Measurements from ENCODE around the gene MFSD2B.
"Not testable (repeated sequence)": the region's sequence is repeated elsewhere in the genome, so short reads cannot be mapped to it uniquely, and the experiment has no call there.

MFSD2B gene

DNA sequence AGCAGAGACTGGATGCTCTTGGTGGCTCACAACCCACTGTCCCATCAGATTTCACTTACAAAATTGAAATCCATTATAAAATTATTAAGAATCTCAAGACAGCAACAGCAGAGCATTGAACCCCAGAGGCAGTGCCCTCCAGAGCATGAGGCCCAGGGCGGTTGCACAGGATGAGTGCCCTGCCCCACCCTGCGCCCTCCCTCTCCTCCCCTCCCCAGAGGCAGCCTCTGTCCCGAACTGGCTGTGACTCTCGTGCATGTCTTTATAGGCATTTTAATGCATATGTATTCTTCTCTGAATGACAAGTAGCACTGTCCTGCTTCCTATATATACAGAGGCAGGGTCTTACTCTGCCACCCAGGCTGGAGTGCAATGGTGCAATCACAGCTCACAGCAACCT is 10.4 kb downstream of the MFSD2B start:
- DNase-seq: no peak

DNA sequence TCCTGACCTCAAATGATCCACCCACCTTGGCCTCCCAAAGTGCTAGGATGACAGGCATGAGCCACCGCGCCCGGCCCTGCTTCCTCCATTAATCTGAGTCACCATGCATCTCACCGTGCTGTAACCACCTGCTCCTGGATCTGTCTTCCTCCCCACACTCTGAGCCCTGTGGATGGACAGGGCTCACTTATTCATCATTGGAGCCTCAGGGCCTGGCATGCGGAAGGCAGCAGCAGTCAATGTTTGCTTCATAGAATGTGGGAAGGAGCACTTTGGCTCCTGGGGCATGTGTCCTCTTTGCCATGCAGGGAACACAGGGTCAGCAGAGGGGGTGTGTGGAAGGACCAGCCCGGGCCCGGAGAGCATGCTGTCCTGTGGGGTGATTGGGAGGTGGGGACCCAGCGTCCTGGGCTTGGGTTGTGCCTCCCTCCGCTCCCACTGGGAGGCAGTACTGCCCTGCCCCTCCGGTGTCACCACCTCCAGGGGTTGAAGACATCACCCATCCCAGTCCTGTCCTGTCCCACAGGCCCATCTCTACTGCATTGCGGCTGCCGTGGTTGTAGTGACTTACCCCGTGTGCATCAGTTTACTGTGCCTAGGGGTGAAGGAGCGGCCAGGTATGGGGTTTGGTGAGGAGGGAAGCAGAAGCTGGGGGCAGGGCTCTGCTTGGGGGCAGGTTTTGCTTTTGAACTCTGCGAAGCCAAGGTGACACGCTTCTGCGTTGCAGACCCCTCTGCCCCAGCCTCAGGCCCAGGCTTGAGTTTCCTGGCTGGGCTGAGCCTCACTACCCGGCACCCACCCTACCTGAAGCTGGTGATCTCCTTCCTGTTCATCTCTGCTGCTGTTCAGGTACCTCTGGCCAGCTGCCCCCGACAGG is 11.5 kb downstream of the MFSD2B start:
- no peak for DNase-seq

DNA sequence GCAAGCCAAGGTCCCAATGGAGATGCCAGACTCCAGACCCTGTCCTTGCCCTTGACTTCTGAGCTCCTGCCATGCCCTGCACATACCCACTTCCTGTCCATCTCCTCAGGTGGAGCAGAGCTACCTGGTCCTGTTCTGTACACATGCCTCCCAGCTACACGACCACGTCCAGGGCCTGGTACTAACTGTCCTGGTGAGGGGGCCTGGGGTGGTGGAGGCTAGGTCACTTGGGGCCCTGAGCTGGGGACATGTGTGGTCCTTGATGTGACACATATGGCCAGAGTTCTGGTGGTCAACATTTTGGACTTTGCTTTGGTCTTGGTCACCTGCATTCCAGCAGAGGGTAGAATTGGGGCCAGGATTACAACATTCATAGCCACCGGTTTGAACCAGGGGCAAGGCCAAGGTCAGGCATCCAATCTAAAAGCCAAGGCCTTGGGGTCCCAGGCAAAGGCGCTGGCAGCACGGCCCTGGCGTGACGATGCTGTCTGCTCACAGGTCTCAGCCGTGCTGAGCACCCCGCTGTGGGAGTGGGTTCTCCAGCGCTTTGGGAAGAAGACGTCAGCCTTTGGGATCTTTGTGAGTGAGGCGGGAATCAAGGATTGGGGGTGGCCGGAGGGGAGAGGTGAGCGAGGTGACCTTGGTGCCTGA is 12.6 kb downstream of the MFSD2B start:
- DNase-seq: no peak

DNA sequence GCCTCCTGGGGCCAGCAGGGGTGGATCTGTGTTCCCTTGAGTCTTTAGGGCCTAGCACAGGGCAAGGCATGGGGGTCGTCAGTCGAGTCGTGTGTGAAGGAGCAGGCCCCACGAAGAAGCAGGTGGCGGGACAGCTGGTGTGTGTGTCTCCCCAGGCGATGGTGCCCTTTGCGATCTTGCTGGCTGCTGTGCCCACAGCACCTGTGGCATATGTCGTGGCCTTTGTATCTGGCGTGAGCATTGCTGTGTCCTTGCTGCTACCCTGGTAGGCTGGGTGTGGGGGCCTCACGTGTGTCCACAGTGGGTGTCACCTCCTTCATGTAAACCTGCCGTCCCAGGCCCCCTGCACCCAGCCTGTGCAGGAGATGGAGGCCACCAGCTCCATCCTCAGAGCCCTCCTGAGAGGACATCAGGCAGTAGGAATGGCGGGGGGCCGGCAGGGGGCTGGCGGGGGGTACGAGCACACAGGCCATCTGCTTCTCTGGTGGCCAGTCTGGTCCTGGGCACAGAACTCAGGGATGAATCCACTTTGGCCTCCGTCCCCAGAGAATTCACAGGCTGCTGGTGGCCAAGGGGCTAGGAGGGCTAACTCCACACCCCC is 13.2 kb downstream of the MFSD2B start:
- no peak for DNase-seq

DNA sequence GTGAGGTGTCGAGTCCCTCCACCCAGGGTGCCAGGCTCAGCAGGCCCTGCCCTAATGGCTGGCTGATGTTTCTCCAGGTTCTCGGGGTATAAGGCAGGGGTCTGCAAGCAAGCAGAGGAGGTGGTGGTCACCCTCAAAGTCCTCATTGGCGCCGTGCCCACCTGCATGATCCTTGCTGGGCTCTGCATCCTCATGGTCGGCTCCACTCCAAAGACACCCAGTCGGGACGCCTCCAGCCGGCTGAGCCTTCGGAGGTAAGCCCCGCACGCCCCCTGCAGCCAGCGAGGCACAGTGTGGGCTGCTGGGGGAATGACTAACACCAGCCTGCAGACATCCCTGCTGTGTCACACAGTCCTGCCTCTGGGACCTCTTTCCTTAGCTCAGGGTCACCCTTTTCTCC is 14.1 kb downstream of the MFSD2B start:
- DNase-seq: no peak

DNA sequence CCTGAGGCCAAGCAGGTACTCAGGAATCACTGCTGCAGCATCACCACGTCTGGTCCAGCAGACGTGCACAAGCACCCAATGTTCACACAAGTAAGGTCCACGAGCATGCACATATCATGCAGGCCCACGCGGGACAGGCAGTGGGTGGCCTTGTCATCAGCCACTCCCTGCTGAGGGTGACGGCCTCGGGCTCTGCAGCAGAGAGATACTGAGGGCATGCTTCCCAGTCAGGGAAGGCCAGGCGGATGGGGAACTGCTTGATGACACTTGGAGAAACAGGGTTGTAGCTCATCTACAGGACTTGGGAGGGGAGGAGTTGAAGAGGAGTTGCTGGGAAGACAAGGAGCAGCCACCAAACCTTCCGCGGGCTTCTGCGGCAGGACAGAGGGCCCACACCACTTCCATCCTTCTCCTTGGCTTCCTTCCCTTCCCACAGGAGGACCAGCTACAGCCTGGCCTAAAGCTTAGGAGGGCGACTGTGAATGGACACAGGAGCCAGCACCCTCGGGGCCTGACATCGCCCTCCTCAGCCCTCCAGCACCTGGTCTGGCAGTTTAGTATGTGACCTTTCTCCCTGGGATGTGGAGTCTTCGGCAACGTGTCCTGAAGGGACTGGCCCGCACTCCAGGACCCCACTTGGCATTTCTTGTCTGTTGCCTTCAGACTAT is 15.2 kb downstream of the MFSD2B start:
- DNase-seq: no peak

DNA sequence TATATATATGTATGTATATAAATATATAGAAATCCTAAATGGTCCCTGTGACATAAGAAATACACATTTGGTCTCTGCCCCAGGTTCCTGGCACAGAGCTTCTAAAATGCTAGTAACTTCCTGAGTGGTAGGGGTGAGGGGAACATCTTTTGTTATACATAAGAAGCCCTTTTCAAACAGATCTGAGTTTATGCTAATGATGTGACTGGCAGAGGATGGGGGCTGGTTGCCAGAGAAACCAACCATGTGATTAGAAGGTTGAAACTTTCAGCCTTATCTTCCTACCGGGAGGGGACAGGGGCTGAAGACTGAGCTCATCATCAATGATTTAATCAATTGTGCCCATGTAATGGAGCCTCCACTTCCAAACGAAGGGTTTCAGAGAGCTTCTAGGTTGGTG is 16.3 kb downstream of the MFSD2B start:
- no peak for DNase-seq

DNA sequence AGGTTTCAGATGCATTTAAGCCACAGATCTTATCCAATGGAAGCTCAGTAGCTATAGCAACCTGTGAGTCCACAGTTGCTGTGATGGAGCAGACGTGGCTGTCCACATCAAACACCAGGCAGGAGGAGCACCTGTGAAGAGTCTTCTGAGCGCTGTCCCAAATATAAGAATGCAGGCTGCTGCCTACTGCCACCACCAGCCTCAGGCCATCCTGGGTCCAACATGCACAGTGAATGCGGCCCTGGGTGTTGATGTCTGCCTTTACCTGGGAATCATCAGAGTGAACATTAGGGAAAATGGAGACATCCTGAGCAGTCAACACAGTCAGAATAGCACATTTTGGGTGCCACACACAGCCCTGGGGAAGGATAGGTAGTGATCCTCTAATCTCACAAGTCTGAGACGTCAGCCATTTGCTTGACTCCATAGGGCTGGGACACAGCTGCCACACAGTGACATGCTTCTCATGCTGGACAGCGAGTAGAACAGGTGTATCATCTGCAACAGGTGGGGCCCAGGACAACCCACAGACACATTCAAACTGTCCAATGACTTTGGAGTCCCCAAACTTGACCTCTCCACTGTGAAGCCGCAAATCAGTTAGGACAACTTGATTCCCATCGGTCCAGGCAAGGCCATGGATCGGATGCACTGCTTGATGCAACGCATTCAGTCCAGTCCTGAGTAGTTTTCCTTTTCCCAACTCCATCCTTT is 29.1 kb downstream of the MFSD2B start:
- DNase-seq: no peak

DNA sequence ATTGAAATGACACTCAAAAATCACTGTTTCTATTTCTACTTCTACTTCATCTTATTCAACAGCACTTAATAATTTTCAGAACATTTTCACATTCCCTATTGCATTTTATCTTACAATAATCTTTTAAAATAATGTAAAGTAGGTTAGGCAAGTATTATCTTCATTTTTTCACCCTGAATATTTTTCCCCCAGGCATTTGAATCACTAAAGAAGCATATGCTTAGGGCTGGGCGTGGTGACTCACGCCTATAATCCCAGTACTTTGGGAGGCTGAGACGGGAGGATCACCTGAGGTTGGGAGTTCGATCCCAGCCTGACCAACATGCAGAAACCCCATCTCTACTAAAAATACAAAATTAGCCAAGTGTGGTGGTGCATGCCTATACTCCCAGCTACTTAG is 30.6 kb downstream of the MFSD2B start:
- DNase-seq: no peak

DNA sequence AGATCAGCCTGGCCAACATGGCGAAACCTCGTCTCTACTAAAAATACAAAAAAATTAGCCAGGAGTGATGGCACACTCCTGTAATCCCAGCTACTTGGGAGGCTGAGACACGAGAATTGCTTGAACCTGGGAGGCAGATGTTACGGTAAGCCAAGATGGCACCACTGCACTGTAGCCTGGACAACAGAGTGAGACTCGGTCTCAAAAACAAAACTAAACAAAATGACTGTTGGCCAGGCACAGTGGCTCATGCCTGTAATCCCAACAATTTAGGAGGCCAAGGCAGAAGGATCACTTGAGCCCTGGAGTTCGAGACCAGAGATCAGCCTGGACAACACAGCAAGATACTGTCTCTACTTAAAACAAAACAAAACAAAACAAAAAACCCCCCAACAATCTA is 33.2 kb downstream of the MFSD2B start:
- not testable (repeated sequence) for DNase-seq

DNA sequence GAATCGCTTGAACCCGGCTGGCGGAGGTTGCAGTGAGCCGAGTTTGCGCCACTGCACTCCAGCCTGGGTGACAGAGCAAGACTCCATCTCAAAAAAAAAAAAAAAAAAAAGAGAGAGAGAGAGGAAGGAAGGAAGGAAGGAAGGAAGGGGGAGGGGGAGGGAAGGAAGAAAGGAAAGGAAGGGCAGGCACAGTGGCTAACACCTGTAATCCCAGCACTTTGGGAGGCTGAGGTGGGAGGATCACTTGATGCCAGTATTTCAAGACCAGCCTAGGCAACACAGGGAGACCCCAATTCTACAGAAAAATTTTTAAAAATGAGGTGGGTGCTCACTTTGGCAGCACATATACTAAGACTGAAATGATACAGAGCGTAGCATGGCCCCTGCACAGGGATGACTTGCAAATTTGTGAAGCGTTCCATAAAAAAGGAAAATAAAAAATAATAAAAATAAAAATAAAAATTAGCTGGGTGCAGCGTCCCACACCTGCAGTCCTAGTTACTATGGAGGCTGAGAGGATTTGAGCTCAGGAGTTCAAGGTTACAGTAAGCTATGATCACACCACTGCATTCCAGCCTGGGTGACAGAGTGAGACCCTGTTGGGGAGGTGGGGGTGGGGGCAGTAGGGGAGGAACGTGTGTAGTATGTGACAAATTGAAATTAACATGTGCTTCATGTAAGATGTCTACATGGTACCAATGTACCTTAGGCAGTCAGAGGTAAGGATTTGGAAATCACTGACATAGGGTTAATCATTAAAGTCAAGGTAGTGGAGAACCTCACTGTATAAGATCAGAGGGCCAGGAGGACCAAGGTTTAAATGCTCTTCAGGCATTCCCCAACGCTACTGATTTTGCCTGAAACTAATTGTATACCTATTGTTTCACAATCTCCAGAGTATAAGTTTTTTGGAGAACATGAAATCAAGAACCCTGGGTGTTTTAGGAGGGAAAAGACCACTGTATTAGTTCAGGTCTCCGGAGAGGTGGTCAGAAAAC is 35.9 kb downstream of the MFSD2B start:
- DNase-seq: no peak

DNA sequence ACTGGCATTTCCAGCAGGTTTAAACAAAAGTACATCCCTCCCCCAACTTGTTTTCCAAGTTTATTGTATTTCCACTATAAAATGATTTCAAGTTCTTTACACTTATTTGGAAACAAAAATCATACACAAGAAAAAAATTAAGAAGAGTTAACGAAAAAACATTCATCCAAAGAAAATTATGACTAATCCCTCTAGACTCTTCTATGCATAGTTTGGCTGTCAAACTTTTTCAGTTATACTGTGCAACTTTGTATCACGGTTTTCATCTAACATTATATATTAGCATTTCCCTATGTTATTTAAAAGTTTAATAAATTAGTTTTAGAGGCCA is 36.7 kb downstream of the MFSD2B start:
- DNase-seq: no peak

DNA sequence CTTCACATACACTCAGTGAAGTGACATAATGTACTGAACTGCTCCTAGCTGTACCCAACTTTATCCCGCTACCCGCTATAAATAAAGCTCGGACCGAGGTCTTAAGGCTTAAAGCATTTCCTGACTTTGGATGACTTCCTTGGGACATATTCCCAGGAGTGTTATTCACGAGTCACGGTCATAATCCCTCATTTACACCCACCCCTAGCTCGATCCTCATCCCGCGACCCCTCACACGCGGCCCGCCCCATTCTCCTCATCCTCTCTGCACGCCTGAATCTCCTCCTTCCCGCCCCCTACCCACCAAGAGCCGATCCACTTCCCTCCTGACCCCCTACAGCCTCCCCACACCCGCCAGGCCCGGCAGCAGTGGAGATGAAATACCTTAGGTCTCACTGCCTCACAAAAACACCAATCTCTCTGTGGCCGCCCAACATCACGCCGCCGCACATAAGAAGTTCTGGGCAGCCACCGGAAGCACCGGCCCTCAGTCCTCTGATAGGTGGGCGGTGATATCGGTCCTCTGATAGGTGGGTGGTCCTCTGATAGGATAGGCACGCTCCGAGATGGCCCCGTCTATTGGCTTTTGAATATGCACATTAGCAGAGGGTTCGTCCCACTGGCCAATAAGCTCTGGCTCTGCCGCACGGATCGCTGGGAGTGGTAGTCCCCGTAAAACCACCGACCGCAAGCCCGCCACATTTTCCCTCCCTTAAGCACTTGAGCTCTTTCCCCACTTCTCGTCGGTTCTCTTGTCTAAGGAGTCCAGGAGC is 37.2 kb downstream of the MFSD2B start, which contains the start of gene WDCP:
TSS of gene WDCP (minus strand) at position 462 of the 773 bp plus-strand sequence. CDS start 7,897 bp downstream, outside the sequence.
- DNase-seq: peak; percentile 98

DNA sequence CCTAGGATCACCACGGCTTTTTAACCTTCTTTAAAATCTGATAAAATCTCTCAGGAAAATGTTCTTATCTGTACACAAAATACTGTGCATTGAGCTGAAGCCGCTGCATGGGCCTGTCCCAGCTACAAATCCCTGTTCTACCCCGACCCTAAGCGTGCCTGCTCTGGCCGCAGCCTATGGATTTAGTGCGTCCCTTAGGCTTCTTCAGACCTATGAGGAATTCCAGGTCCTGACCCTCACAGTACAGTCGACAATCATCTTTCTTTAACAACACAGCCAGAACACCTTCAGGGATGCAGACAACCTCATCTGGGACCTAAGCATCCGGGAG is 37.8 kb downstream of the MFSD2B start:
- DNase-seq: no peak

DNA sequence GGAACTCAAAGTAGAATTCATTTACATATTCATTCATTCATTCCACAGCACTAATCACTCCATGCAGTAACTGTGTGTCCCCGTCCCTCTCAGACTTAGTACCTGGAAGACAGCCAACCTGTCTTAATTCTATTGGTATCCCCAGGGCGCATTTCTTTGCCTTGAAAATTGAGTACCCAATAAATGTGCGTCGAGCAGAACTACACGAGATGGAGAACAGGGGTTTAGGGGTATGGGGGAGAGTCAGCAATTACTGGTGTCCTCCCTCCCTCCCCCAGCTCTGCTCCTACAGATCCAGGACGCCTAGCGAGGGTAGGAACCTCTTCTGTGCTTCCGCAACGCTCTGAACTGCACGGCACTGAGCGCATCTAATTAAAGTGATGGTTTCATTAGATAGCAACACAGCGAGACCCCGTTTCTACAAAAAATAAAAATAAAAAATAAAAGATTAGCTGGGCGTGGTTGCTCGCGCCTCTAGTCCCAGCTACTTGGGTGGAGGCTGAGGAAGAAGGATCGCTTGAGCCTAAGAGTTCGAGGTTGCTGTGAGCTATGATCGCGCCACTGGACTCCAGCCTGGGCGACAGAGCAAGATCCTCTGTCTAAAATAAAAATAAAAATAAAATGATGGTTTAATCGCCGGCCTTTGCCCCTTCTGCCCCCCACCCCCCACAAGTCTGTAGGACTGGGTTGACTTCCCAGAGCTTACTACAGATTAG is 39.0 kb downstream of the MFSD2B start:
- DNase-seq: peak; percentile 27

DNA sequence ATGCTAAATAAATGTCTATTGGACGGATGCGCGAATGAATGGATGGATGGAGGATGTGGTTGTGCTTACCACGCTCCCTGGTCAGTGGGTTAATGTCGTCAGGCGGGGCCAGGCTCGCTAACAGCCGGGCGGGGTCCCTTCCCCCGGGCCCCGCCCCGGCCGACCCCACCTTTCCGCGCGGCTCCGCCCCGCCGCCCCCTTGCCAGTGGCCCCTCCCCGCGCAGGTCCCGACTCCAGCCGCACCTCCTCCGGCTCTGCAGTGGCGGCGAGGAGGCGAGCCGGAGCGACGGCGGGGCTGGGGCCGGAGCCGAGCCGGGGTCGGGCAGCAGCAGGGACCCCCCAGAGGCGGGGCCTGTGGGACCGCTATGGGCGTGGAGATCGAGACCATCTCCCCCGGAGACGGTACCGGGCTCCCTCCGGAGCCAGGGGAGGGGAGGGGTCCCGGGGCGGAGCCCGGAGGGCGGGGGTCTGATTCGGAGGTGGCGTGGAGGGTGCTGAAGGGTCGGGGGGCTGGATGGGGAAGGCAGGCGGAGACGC is 39.7 kb downstream of the MFSD2B start, which contains the start of gene FKBP1B:
TSS of gene FKBP1B (plus strand) at position 257 of the 537 bp plus-strand sequence. CDS start at position 366, 109 bp downstream.
- peak; percentile 5 for DNase-seq

DNA sequence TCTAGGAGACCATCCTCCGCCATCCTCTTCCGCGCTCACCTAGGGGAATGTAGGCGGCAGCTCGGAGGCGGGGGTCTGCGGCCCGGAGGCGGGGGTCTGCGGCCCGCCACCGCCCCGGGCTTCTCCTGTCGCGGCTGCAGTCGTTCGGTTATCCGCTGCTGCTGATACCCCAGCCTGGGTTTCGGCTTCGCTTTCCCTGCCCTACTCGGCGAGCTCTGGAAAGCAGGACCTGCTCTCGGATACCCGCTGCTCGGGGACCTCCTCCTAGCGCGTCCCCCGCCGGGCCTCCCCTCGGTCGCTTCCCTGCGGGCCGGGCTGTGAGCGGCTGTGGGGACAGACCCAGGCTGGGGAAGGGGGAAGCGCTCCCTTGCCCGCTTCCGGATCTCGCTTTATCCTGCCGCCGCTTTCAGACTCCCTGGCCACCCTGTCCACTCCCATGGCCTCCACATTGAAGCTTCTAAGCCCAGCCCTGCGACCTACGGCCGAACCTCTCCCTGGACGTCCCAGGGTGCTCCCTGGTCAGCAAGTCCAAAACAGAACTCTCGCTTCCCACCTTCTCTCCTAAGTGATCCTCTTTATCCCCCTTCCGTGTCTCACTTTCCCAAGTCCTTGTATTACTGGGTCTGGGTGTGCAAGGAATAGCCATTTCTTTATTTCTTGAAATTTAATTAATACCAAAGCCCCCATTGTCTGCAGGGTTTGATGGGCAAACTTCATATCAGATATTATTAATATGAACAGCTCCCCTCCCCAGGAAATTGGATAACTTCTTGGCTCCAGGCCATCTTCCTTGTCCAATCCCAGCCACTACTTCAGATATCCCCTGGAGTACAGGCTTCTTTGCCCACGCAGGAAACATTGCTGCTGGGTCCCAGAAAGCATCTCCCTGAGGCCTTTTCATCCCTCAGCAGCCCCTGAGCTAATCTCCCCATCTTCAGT is 40.4 kb downstream of the MFSD2B start:
- DNase-seq: no peak

DNA sequence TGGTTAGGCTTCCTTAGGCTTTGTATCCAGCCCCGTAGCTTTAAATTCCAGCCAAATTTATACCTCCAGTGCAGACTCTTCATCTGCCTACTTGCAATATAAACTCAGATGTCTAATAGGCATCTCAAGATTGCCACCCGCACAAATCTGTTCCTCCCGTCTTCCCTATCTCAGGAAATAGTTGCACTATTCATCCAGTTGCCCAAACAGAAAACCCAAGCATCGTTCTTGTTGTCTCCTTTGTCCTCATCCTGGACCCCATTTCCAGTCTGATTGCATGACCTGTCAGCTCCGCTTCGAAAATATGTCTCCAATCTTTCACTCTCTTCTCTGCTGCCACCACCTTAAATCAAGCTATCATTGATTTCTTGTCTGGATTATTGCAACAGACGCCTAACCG is 41.9 kb downstream of the MFSD2B start:
- no peak for DNase-seq

DNA sequence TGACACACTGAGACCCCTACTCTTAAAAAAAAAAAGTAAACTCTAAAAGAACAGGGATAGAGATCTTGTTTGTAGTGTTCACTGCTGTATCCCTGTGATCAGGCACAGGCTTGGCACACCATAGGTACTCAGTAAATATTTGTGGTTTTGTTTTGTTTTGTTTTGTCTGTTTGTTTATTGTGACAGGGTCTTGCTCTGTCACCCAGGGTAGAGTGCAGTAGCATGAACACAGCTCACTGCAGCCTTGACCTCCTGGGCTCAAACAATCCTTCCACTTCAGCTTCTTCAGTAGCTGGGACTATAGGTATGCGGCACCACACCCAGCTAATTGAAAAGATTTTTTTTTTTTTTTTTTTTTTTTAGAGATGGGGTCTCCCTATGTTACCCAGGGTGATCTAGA is 43.1 kb downstream of the MFSD2B start:
- DNase-seq: no peak

Data from NCI-H446 treated with DMSO at 0.1 percent for 48 hours (cell line).